HG02981 (cell line): ENCODE measurements around the gene HNRNPAB.
"Not testable (repeated sequence)": the region's sequence is repeated elsewhere in the genome, so short reads cannot be mapped to it uniquely, and the experiment has no call there.

Experiments
- ATAC-seq: cut with Tn5 transposase; IDR thresholded peaks from one replicate; pipeline ENCODE4 v1.9.1; 2021; ENCODE audit warnings: mild to moderate bottlenecking, moderate library complexity; ENCODE audit not compliant: unreplicated experiment

Gene HNRNPAB

GRCh38 chr5:178228609-178229008 is 24.3 kb downstream of the HNRNPAB start:
- no peak for ATAC-seq

- ATAC-seq: not testable (repeated sequence)
These were observed 24.8 kb downstream of the HNRNPAB start for GRCh38 chr5:178229111-178229510.

DNA sequence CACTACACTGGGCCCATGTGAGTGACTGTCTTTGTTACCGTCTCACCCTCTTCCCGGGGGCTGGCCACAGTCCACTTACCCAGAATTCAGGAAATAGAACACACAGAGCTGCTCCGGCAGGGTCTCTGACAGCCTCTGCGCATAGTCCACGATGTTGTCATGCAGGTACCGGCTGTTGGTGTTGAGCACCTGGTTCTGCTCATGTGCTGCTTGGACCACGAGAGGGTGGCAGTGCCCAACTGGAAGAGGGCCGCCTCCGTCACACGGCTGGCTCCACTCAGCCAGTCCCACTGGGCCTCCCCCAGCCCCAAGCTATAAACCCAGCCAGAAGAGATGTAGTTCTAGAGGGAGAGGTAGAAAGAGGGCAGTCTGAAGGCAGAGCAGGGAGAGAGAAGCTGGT is 25.5 kb downstream of the HNRNPAB start:
- no peak for ATAC-seq

DNA sequence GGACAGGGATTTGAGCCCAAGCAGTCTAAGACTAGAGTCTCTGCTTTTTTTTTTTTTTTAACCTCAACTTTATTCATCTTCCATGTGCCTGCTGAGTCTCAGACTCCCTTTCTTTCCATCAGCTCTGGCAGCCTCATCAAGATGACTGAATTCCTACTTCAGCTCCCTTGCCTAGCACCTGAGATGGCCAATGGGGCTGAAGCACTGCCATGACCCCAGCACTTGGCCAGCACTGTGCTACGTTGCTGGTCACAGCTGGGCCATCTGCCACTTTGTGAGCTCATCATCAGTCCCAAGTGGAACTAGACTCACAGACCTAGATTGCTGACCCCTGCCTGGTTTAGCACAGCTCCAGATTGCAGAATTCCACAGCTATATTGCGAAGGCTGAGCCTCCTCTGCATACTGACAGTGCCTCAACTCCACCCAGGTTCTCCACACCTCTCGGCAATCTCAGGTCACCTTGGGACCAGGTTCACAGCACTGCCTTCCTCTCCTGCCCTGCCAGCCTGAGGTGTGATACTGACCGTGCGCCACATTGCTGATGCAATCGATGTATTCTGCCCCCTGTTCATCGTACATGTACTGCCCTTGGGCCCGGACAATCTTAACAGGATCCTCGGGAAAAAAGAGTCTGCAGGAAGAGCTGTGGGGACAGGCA is 26.7 kb downstream of the HNRNPAB start:
- ATAC-seq: no peak

- ATAC-seq: no peak
These were observed 27.3 kb downstream of the HNRNPAB start for GRCh38 chr5:178231539-178232123.

- ATAC-seq: peak; percentile 55
These were observed 28.0 kb downstream of the HNRNPAB start, which contains the start of gene PHYKPL for GRCh38 chr5:178232124-178232919. Gene PHYKPL (minus strand): TSS chr5:178232802. CDS start chr5:178232550, 252 bp downstream.

DNA sequence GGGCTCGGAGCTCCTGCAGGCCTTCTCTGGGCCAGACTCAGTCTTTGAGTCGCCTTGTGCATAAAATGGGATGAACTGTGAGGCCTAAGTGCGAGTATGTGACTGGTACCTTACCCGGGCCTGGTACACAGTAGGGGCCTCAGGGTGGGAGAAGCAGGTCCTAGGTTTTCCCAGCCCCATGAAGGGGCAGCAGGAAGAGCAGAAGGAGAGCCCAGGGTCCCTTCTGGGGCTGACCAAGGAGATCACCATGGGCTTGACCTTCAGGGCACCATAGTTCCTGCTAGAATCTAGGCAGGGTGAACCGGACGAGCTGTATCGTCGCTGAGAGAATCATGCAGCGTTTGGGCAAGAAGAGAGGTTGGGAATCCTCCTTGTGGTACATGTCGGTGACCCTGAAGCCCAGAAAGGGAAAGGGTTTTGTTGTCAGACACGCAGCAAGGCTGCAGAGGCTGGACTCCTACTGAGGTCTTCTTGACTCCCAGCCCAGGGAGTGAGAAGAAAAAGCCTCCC is 28.6 kb downstream of the HNRNPAB start:
- ATAC-seq: peak; percentile 12

DNA sequence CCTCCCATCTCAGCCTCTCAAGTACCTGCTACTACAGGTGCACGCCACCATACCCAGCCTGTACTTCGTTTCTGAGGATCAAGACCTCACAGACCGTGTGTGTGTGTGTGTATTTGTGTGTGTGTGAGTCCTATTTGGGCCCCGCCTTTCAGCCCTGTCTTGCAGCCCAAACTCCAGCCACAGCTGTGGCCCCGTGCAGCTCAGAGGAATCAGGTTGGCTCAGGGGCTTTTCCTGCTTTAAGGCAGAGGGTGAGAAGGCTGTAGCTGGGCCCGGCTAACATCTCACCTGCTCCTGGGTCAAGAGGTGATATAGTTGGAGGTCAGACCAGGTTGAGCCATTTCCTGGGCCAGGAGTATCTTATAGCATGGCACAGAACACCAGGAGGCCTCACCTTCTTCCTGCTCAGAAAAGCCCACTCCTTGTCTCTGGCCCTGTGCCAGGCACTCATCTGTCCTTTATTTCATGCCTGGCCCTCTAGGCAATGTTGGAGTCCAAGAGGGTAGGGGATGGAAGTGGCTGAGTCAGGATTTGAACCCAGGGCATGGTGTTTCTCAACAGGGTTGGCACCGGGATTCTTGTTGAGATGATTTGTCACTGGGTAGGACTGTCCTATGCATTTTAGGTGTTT is 29.9 kb downstream of the HNRNPAB start:
- ATAC-seq: no peak

DNA sequence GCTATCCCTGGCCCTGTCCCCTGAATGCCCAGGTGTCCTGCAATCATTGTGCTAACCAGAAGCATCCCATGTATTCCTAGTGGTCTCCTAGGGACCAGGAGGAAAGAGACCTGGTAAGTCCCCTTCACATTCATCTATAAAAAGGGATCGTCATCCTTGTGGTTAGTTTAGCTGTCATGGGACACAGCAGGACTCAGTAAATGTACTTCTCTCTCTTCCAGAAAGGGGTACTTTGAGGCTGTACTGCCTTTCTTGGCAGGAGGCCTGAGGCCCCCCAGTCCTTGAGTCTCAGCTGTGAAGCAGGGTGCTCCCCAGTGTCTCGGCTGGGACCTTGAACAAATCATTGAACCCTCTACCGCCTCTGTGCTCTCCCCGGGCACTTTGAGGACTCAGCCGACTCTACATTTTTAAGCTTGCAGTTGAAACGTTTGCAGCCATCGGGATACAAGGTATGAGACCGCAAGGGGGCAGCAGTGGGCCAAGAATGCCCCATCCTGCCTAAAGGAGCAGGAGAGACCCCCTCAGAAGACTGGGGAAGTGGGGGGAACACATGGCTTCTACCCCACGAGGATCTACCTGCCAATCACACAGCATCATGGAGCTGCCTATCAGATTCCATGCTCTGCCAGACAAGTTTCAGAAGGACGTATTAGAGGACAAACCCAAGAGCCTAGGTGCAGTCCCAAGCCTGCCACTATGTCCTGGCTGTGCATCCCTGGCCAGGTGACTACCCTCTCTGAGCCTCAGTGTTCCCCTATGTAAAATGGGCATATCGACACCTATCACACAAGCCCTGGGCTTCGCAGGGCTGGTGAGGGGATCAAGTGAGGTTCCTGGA is 30.6 kb downstream of the HNRNPAB start:
- ATAC-seq: no peak

GRCh38 chr5:178235588-178235974 is 31.2 kb downstream of the HNRNPAB start:
- ATAC-seq: no peak

DNA sequence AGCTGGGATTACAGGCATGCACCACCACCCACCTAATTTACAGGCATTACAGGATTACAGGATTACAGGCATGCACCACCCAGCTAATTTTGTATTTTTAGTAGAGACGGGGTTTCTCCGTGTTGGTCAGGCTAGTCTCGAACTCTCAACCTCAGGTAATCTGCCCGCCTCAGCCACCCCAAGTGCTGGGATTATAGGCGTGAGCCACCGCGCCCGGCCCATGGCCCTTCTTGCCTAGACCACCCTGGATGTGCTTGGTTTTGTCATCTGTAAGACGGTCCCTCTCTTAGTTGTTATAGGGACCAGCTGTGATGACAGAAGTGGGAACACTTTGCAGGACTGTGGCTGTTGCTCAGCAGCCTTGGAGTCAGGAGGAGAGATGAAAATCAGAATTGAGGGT is 31.8 kb downstream of the HNRNPAB start:
- ATAC-seq: no peak

GRCh38 chr5:178236679-178237078 is 32.3 kb downstream of the HNRNPAB start:
- no peak for ATAC-seq

- ATAC-seq: no peak
These were observed 33.3 kb downstream of the HNRNPAB start for GRCh38 chr5:178237431-178238312.

DNA sequence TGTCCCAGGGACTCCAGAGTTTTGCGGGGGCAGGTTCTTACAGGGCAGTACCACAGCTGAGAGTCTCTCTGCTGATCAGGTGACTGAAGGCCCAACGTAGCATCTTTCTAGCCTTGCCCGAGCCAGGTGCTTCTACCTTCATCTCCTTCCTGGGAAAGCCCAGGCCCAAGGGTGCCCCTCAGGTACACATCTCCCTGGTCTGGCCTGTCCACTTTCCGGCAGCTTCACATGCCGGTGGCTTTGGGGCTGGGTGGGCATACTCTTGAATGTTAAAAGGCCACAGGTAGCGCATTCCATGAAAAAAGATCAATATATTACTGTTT is 33.9 kb downstream of the HNRNPAB start:
- ATAC-seq: no peak

DNA sequence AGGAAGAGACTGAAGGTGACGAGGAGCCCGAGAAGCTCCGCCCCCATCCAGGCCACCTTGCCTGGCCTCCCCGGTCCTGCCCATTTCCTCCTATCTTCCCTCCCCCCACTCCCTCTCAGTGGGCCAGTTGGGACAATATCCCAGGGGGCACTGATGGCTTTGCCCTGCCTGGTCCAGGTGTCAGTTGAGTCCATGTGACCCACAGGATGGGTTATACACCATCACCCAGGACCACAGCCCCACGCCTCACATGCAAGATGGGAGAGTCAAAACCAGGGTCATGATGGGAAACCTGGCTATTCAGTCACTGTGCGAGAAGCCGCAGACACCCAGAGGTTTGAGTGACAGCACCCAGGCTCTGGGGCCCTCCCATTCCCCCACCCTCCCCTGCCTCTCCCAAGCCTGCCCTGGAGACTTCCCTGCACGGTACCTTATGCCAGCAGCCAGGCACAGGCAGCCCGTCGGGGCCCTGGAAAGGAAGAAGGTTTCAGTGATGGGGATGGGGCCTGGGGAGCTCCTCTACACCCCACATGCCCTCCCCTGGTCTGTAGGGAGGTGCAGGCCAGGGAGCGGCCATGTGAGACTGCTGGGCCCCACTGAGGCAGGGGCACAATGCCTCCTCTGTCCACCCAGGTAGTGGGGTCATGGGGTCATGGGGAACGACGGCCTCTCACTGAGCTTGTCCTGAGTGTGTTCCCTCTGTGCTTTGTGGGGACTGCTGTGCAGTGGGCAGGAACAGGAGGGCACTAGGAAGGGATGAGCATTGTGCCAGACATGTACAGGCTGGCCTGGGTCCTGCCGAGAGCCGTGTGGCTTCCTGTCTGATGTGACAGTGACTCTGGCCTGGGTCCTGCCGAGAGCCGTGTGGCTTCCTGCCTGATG is 34.6 kb downstream of the HNRNPAB start:
- ATAC-seq: no peak

DNA sequence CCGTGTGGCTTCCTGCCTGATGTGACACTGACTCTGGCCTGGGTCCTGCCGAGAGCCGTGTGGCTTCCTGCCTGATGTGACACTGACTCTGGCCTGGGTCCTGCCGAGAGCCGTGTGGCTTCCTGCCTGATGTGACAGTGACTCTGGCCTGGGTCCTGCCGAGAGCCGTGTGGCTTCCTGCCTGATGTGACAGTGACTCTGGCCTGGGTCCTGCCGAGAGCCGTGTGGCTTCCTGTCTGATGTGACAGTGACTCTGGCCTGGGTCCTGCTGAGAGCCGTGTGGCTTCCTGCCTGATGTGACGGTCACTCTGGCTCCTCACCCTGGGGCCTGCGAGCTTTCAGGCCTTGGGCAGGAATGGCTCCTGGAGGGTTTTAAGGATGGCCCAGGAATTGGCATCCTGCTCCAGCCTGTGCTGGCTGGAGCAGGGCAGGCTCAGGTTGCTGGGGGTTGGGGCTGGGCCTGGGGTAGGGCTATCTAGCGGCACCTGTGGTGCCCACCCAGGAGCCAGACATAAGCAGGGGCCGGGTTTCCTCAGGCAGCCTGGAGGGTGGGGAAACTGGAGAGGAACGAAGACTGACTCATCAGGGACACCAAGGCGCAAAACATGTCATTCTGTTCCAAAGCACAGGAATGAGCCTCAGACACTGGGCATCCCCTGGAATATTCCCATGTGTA is 35.4 kb downstream of the HNRNPAB start:
- ATAC-seq: not testable (repeated sequence)

DNA sequence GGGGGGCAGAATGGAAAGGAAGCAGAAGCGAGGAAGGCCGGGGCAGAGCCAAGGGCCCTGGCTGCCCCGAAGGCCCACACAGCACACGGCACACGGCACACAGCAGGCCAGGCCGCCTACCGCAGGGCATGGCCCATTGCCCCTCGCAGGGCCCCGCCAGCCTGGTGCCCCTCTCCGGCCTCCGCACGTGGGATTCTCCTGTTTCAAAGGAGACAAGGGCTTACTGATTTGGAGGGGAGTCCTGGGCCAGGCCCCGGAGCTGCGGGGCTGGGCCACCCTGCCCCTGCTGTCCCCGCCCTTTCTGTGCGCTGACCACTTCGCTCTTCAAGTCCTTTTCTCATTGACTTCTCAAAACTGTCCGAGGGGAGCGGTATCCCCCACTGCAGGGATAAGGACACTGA is 36.0 kb downstream of the HNRNPAB start:
- no peak for ATAC-seq

DNA sequence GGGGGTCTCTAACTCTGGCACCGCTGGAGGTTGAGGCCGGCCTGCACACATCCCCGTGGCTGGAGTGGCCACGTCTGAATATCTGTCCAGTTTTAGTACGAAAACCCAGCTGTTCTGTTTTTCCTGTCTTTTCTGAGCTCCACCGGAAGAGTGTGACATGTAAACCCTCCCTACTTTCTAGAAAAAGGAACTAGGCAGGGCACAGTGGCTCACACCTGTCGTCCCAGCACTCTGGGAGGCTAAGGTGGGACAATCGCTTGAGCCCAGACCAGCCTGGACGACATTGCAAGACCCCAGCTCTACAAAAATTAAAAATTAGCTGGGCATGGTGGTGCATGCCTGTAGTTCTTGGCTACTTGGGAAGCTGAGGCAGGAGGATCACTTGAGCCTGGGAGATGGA is 36.4 kb downstream of the HNRNPAB start:
- peak; percentile 39 for ATAC-seq
